Lower leg skin (tissue), 3 donors: ENCODE results near the gene ANXA4.

ENCODE experiments used
- CTCF ChIP-seq, 3 donors: fragments of 450-650 bp; IDR thresholded peaks; one replicate each; pipeline ENCODE4 v1.5.1; 2016; ENCODE audit warnings: antibody characterized with exemption in 3 of 3, mild to moderate bottlenecking in 3 of 3, moderate library complexity in 2 of 3
- POLR2A ChIP-seq, 2 donors: fragments of 450-650 bp; IDR thresholded peaks; one replicate each; pipeline ENCODE4 v1.6.1; 2016 to 2017; ENCODE audit warnings: antibody characterized with exemption in 2 of 2, mild to moderate bottlenecking in 1 of 2, moderate library complexity in 1 of 2

GRCh38 chr2:69796174-69796573 is 54.2 kb downstream of the ANXA4 start:
- no peak for TF ChIP-seq POLR2A (IDR thresholded peaks at IDR 0.05)
- no peak for TF ChIP-seq CTCF (IDR thresholded peaks at IDR 0.05)
